ENCODE data around the gene UPK1B.

DNA sequence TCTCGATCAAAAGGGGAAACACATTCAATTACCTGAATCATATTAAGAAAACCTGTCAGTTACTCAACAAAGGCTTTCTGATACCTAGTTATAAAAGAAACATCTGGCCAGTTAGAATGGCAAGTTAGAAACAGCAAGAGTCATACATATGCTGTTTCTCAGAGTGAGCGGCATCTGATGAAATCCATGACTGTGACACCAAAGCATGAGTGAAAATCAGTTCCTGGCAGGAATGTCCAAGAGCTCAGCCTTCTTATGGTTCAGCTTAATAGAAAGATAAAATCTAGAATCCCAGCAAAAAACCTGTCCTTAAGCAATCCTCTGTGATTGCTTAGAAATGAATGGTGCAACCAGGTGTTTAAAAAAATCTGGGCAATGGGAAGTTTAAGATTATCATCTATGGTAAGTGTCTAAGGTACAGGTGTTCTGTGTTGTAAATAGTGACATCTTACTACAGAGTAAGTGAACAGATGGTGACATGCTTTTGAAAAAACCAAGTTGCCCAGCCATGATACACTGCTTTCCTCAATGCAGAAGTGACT, 48.5 kb downstream of the UPK1B start:
- TF ChIP-seq, protein P1, sequence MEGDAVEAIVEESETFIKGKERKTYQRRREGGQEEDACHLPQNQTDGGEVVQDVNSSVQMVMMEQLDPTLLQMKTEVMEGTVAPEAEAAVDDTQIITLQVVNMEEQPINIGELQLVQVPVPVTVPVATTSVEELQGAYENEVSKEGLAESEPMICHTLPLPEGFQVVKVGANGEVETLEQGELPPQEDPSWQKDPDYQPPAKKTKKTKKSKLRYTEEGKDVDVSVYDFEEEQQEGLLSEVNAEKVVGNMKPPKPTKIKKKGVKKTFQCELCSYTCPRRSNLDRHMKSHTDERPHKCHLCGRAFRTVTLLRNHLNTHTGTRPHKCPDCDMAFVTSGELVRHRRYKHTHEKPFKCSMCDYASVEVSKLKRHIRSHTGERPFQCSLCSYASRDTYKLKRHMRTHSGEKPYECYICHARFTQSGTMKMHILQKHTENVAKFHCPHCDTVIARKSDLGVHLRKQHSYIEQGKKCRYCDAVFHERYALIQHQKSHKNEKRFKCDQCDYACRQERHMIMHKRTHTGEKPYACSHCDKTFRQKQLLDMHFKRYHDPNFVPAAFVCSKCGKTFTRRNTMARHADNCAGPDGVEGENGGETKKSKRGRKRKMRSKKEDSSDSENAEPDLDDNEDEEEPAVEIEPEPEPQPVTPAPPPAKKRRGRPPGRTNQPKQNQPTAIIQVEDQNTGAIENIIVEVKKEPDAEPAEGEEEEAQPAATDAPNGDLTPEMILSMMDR (IDR thresholded peaks at IDR 0.05) = no peak
- TF ChIP-seq POLR2A (IDR thresholded peaks at IDR 0.05) = no peak
